ENCODE measurements around the gene KRT77.

- TF ChIP-seq CTCF (conservative IDR thresholded peaks at IDR 0.05; ENCODE audit: low read depth, low read length) (no peak), EZH2 (IDR thresholded peaks at IDR 0.05; ENCODE audit: low read length, unreplicated experiment) (no peak)
These were observed 48.1 kb downstream of the KRT77 start for GRCh38 chr12:52655251-52655650.

All from PC-3 (cell line).